Smooth muscle cell (in vitro differentiated cells): ENCODE results near the gene FKBP15. TPM values are rescaled to one million over a fixed set of nuclear protein-coding genes. Genes with fewer than 3 reads are reported as not detected.
"Not testable (repeated sequence)": the region's sequence is repeated elsewhere in the genome, so short reads cannot be mapped to it uniquely, and the experiment has no call there.

Experiments
- DNase-seq: peaks from one replicate; lab custom pipeline; 2025; ENCODE audit not compliant: unreplicated experiment; lab: John Stamatoyannopoulos, UW
- H2AFZ ChIP-seq: fragments of 200-600 bp; sonication (generic); 2 replicates; pipeline ENCODE4 v1.6.0; 2016; ENCODE audit warnings: antibody characterized with exemption, low read depth, mild to moderate bottlenecking
- H3F3A ChIP-seq: fragments of 200-600 bp; sonication (generic); 2 replicates; pipeline ENCODE4 v1.6.0; 2017; ENCODE audit warnings: antibody characterized with exemption, low read depth
- H3K27ac ChIP-seq: fragments of 200-600 bp; sonication (generic); 2 replicates; pipeline ENCODE4 v1.5.1; 2016; ENCODE audit warnings: low read depth, mild to moderate bottlenecking
- H3K27me3 ChIP-seq: fragments of 200-600 bp; sonication (generic); 2 replicates; pipeline ENCODE4 v1.6.1; 2016; ENCODE audit warnings: low read depth, mild to moderate bottlenecking
- H3K36me3 ChIP-seq: fragments of 200-600 bp; sonication (generic); 2 replicates; pipeline ENCODE4 v1.5.1; 2016; ENCODE audit warnings: low read depth
- H3K4me1 ChIP-seq: fragments of 200-600 bp; sonication (generic); 2 replicates; pipeline ENCODE4 v1.5.1; 2016; ENCODE audit warnings: low read depth
- H3K4me2 ChIP-seq: fragments of 200-600 bp; sonication (generic); 2 replicates; pipeline ENCODE4 v1.6.0; 2016; ENCODE audit warnings: mild to moderate bottlenecking
- H3K4me3 ChIP-seq: fragments of 200-600 bp; sonication (generic); 2 replicates; pipeline ENCODE4 v1.5.1; 2016; ENCODE audit warnings: mild to moderate bottlenecking
- H3K79me2 ChIP-seq: fragments of 200-600 bp; sonication (generic); 2 replicates; pipeline ENCODE4 v1.6.0; 2016; ENCODE audit warnings: low read depth, mild to moderate bottlenecking
- H3K9ac ChIP-seq: fragments of 200-600 bp; sonication (generic); 2 replicates; pipeline ENCODE4 v1.6.0; 2016; ENCODE audit warnings: low read depth
- H3K9me3 ChIP-seq: fragments of 200-600 bp; sonication (generic); replicated peaks from 2 replicates; pipeline ENCODE4 v1.5.1; 2016; ENCODE audit warnings: low read depth
- H4K20me1 ChIP-seq: fragments of 200-600 bp; sonication (generic); 2 replicates; pipeline ENCODE4 v1.6.0; 2016; ENCODE audit warnings: low read depth
- WGBS: methylation state at CpG from one replicate; pipeline ENCODE4 v1.1.7; 2016; ENCODE audit warnings: low lambda C conversion rate; 5-methylcytosine and 5-hydroxymethylcytosine counted together
- polyA plus RNA-seq: library from polyadenylated mRNA; unstranded; fragments of >200 nt; fragmentation: Nextera tagmentation; extraction: Ambion mirVana; gene quantifications from 2 replicates; pipeline ENCODE4 v1.2.1, GENCODE V29; 2016
- total RNA-seq: library from RNA; depleted of rRNA; stranded (reverse); fragments of >200 nt; gene quantifications from 2 replicates; pipeline ENCODE4 v1.2.3, GENCODE V29; 2014
- TF ChIP-seq, protein P1 (sequence below): fragments of 200-600 bp; sonication (generic); IDR thresholded peaks from 2 replicates; pipeline ENCODE4 v1.5.1; 2017; ENCODE audit warnings: borderline replicate concordance, mild to moderate bottlenecking, antibody characterized with exemption; ENCODE audit not compliant: insufficient read depth, poor library complexity, severe bottlenecking

The FKBP15 gene
- total and polyA plus RNA-seq, 2 experiments from 2014 or later, result 13.0 to 27.9 TPM

DNA sequence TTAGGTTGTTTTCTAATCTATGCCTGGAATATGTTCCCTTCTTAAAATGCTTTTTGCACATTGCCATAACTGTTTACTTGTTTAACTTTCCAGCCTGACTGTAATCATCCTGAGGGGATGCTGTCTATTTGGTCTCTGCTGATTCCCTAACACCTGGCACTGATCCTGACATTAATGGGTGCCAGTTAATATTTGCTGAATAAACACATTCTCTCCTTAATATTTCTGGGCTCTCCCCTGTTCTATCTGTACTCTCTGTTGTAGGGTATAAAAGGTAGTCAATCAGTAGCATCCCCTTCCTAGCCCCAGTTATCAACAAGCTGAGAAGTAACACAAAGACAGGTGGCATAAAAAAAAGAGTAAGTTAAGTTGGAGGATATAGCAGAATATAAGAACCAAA, 91.6 kb downstream of the FKBP15 start:
- Histone ChIP-seq H3K4me2 (no peak overlapping the region), H3K36me3 (no peaks in the 10 kb centered on the region), H4K20me1 (no peaks in the 10 kb centered on the region), H3K9ac (no peak overlapping the region), H3K4me3 (no peak overlapping the region), H3K27me3 (peaks cover 4% of the 10 kb centered on the region), H3F3A (no peaks in the 10 kb centered on the region), H3K27ac (no peak overlapping the region), H3K79me2 (no peaks in the 10 kb centered on the region), H3K9me3 (no peaks in the 10 kb centered on the region), H2AFZ (no peak overlapping the region), H3K4me1 (no peaks in the 10 kb centered on the region)
- DNase-seq, result no peak
- TF ChIP-seq, protein P1, sequence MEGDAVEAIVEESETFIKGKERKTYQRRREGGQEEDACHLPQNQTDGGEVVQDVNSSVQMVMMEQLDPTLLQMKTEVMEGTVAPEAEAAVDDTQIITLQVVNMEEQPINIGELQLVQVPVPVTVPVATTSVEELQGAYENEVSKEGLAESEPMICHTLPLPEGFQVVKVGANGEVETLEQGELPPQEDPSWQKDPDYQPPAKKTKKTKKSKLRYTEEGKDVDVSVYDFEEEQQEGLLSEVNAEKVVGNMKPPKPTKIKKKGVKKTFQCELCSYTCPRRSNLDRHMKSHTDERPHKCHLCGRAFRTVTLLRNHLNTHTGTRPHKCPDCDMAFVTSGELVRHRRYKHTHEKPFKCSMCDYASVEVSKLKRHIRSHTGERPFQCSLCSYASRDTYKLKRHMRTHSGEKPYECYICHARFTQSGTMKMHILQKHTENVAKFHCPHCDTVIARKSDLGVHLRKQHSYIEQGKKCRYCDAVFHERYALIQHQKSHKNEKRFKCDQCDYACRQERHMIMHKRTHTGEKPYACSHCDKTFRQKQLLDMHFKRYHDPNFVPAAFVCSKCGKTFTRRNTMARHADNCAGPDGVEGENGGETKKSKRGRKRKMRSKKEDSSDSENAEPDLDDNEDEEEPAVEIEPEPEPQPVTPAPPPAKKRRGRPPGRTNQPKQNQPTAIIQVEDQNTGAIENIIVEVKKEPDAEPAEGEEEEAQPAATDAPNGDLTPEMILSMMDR, result no peak

GRCh38 chr9:113125386-113126035, 95.6 kb downstream of the FKBP15 start:
- no peaks in the 10 kb centered on the region for H3F3A ChIP-seq
- TF ChIP-seq, protein P1, result no peak
- 69% methylated on average over 4 of the region's 4 CpGs for WGBS

DNA sequence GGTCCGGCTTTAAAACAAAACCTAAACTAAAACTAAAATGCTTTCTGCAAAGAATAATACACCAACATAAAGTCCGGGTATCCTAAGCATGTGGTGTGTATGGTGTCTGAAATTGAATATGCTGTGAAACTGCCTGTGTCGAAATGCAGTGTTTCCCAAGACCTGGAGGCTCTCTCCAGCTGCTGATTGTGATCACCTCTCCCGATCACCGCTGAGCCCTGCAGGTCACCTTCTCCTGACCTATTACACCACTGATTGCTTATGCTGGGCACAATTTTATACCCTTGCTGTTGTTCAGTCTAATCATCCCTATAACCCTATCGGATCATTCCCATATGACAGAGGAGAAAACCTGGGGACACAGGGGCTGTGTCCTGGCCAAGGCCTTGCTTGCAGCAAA, 102.2 kb downstream of the FKBP15 start:
- H3K4me2 ChIP-seq, DNase-seq, H3K4me1 ChIP-seq, H3K4me3 ChIP-seq, H3K27me3 ChIP-seq, H3K27ac ChIP-seq, H3K9me3 ChIP-seq, H3K79me2 ChIP-seq, H3F3A ChIP-seq, H3K9ac ChIP-seq, H3K36me3 ChIP-seq, H2AFZ ChIP-seq, H4K20me1 ChIP-seq: not testable (repeated sequence)
- no CpG with 5 or more reads among the region's 6 CpGs for WGBS

More at GRCh38 chr9:113125386-113126035, 95.6 kb downstream of the FKBP15 start:
- H3K27ac ChIP-seq, result no peak overlapping the region
- no peak overlapping the region for H3K4me3 ChIP-seq
- no peak overlapping the region for H3K4me2 ChIP-seq
- peaks cover 4% of the 10 kb centered on the region for H3K27me3 ChIP-seq
- DNase-seq, result no peak
- no peaks in the 10 kb centered on the region for H3K9me3 ChIP-seq
- no peaks in the 10 kb centered on the region for H4K20me1 ChIP-seq
- H2AFZ ChIP-seq, result no peak overlapping the region
- no peak overlapping the region for H3K9ac ChIP-seq
- H3K36me3 ChIP-seq, result no peaks in the 10 kb centered on the region
- H3K4me1 ChIP-seq, result no peaks in the 10 kb centered on the region
- H3K79me2 ChIP-seq, result no peaks in the 10 kb centered on the region

Other genes with a start within 250 kb of the FKBP15 start
- 4.3 and 9.9 TPM in 2 replicates for gene ZNF883, start 209.1 kb downstream of the FKBP15 start, total RNA-seq
- 0.91 and 1.7 TPM in 2 replicates for gene ZNF883, start 209.1 kb downstream of the FKBP15 start, polyA plus RNA-seq
- 8.2 and 9.0 TPM in 2 replicates for gene ZFP37, start 164.6 kb downstream of the FKBP15 start, total RNA-seq
- 2.2 and 2.5 TPM in 2 replicates for gene ZFP37, start 164.6 kb downstream of the FKBP15 start, polyA plus RNA-seq
- gene SLC31A2, start 70.3 kb downstream of the FKBP15 start, total RNA-seq, result 4.8 and 8.7 TPM in 2 replicates
- 7.6 and 9.1 TPM in 2 replicates for gene SLC31A2, start 70.3 kb downstream of the FKBP15 start, polyA plus RNA-seq
- gene SLC31A1, start 267 bp upstream of the FKBP15 start, total RNA-seq, result 34.7 and 39.1 TPM in 2 replicates
- gene SLC31A1, start 267 bp upstream of the FKBP15 start, polyA plus RNA-seq, result 28.1 and 35.8 TPM in 2 replicates
- 44.8 and 49.3 TPM in 2 replicates for gene CDC26, start 54.3 kb upstream of the FKBP15 start, total RNA-seq
- gene CDC26, start 54.3 kb upstream of the FKBP15 start, polyA plus RNA-seq, result 59.8 and 61.8 TPM in 2 replicates
- gene PRPF4, start 54.4 kb upstream of the FKBP15 start, total RNA-seq, result 18.5 and 22.9 TPM in 2 replicates
- gene PRPF4, start 54.4 kb upstream of the FKBP15 start, polyA plus RNA-seq, result 21.0 and 22.2 TPM in 2 replicates
- gene RNF183, start 82.1 kb upstream of the FKBP15 start, total RNA-seq, result 0.09 and 2.3 TPM in 2 replicates
- gene RNF183, start 82.1 kb upstream of the FKBP15 start, polyA plus RNA-seq, result 0.66 TPM in 1 of 2 replicates, not detected in the other
- 2.2 and 2.7 TPM in 2 replicates for gene WDR31, start 119.0 kb upstream of the FKBP15 start, total RNA-seq
- gene WDR31, start 119.0 kb upstream of the FKBP15 start, polyA plus RNA-seq, result 1.2 and 1.6 TPM in 2 replicates
- 0.36 and 0.67 TPM in 2 replicates for gene BSPRY, start 128.3 kb upstream of the FKBP15 start, total RNA-seq
- gene BSPRY, start 128.3 kb upstream of the FKBP15 start, polyA plus RNA-seq, result 0.27 and 2.3 TPM in 2 replicates
- gene HDHD3, start 155.7 kb upstream of the FKBP15 start, total RNA-seq, result 2.9 and 6.7 TPM in 2 replicates
- 12.5 and 18.9 TPM in 2 replicates for gene HDHD3, start 155.7 kb upstream of the FKBP15 start, polyA plus RNA-seq
- 6.2 and 7.1 TPM in 2 replicates for gene ALAD, start 180.0 kb upstream of the FKBP15 start, total RNA-seq
- 15.4 and 22.4 TPM in 2 replicates for gene ALAD, start 180.0 kb upstream of the FKBP15 start, polyA plus RNA-seq
- 33.7 and 40.8 TPM in 2 replicates for gene POLE3, start 189.4 kb upstream of the FKBP15 start, total RNA-seq
- 35.3 and 39.0 TPM in 2 replicates for gene POLE3, start 189.4 kb upstream of the FKBP15 start, polyA plus RNA-seq
- 2.0 TPM in 1 of 2 replicates, not detected in the other for gene C9orf43, start 189.5 kb upstream of the FKBP15 start, total RNA-seq
- gene C9orf43, start 189.5 kb upstream of the FKBP15 start, polyA plus RNA-seq, result not detected in 2 replicates
- gene RGS3, start 242.4 kb upstream of the FKBP15 start, total RNA-seq, result 43.8 and 58.4 TPM in 2 replicates
- gene RGS3, start 242.4 kb upstream of the FKBP15 start, polyA plus RNA-seq, result 94.5 and 108 TPM in 2 replicates